H1 (cell line): ENCODE data around the gene ABCB11. TPM values are rescaled to one million over a fixed set of nuclear protein-coding genes. Genes with fewer than 3 reads are reported as not detected.

Source experiments
- CTCF ChIA-PET: fragments of 300-600 bp; sonication (Branson Sonifier 250); formaldehyde crosslinking; loops from one replicate; lab custom pipeline; 2021; ENCODE audit not compliant: partially characterized antibody; lab: Charles Lee
- POLR2A ChIA-PET: fragments of 300-600 bp; sonication (Branson Sonifier 250); formaldehyde crosslinking; loops from one replicate; lab custom pipeline; 2021; ENCODE audit warnings: inconsistent platforms; ENCODE audit not compliant: partially characterized antibody; lab: Charles Lee
- DNase-seq, 2 experiments: peaks; one replicate each; pipeline versions ENCODE4 v3.0.0 to v3.0.0-alpha.2; 2010 to 2022; ENCODE audit warnings: low spot score in 2 of 2, low read depth in 1 of 2, mixed read lengths in 1 of 2
- FAIRE-seq: peaks from 2 replicates; lab custom pipeline; 2011; peaks lifted over from hg19 to GRCh38; lab: Jason Lieb, UNC
- H2AFZ ChIP-seq: 2 replicates; pipeline ENCODE4 v1.8.1; 2012; ENCODE audit warnings: low read length, inconsistent platforms
- H2AK5ac ChIP-seq: 2 replicates; pipeline ENCODE4 v1.6.1; 2013; ENCODE audit warnings: low read depth, low read length
- H2BK120ac ChIP-seq: replicated peaks from 2 replicates; pipeline ENCODE3; 2013; ENCODE audit warnings: low read depth, low read length, inconsistent platforms
- H2BK12ac ChIP-seq: 2 replicates; pipeline ENCODE4 v1.6.1; 2013; ENCODE audit warnings: low read depth, low read length
- H2BK15ac ChIP-seq: 2 replicates; pipeline ENCODE4 v1.6.1; 2013; ENCODE audit warnings: low read length
- H2BK20ac ChIP-seq: 2 replicates; pipeline ENCODE4 v1.6.1; 2013; ENCODE audit warnings: low read length
- H2BK5ac ChIP-seq: 2 replicates; pipeline ENCODE4 v1.6.1; 2013; ENCODE audit warnings: low read depth, low read length
- H3K14ac ChIP-seq: 2 replicates; pipeline ENCODE4 v1.6.1; 2013; ENCODE audit warnings: inconsistent platforms; ENCODE audit not compliant: insufficient read length
- H3K18ac ChIP-seq: 2 replicates; pipeline ENCODE4 v1.6.1; 2013; ENCODE audit warnings: low read length; ENCODE audit errors: extremely low read depth
- H3K23ac ChIP-seq: 2 replicates; pipeline ENCODE4 v1.6.1; 2013; ENCODE audit warnings: inconsistent platforms; ENCODE audit not compliant: insufficient read length
- H3K23me2 ChIP-seq: 2 replicates; pipeline ENCODE4 v1.6.1; 2013; ENCODE audit warnings: low read depth, low read length
- H3K27ac ChIP-seq: 2 replicates; pipeline ENCODE4 v1.6.1; 2011; ENCODE audit warnings: low read depth, low read length, inconsistent platforms
- H3K27me3 ChIP-seq, 4 experiments: replicated peaks in 1 of 4; 1 replicate in 1 of 4; 2 replicates in 3 of 4; pipeline versions ENCODE4 v1.6.1 to v1.8.1; 2011 to 2013; ENCODE audit warnings: low read length in 3 of 4, mild to moderate bottlenecking in 3 of 4, inconsistent platforms in 2 of 4, mixed read lengths in 2 of 4, moderate library complexity in 1 of 4; ENCODE audit not compliant: control insufficient read depth in 3 of 4, insufficient read depth in 3 of 4; ENCODE audit errors: extremely low read depth in 1 of 4
- H3K36me3 ChIP-seq, 4 experiments: 2 replicates each; pipeline versions ENCODE4 v1.6.1 to v1.8.1; 2011 to 2013; ENCODE audit warnings: mild to moderate bottlenecking in 4 of 4, low read length in 3 of 4, moderate library complexity in 2 of 4, control low read depth in 1 of 4, inconsistent platforms in 1 of 4; ENCODE audit not compliant: insufficient read depth in 4 of 4, control insufficient read depth in 2 of 4
- H3K4ac ChIP-seq: replicated peaks from 2 replicates; pipeline ENCODE3; 2013; ENCODE audit warnings: low read length, low read depth, mixed read lengths, inconsistent platforms; ENCODE audit not compliant: insufficient read length
- H3K4me1 ChIP-seq, 4 experiments: replicated peaks in 1 of 4; 1 replicate in 1 of 4; 2 replicates in 3 of 4; pipeline versions ENCODE4 v1.6.1 to v1.8.1; 2011 to 2013; ENCODE audit warnings: low read length in 3 of 4, inconsistent platforms in 2 of 4, mixed read lengths in 1 of 4; ENCODE audit not compliant: insufficient read depth in 4 of 4, control insufficient read depth in 3 of 4
- H3K4me2 ChIP-seq, 2 experiments: 2 replicates each; pipeline versions ENCODE4 v1.6.1 to v1.8.1; 2011 to 2013; ENCODE audit warnings: low read depth in 2 of 2, low read length in 2 of 2, control low read depth in 1 of 2, inconsistent platforms in 1 of 2, mild to moderate bottlenecking in 1 of 2; ENCODE audit not compliant: insufficient read depth in 1 of 2
- H3K4me3 ChIP-seq, 4 experiments: fragments of 200-600, 300-600 bp in 1 of 4; sonication (generic), shearing (Covaris generic), sonication (Bioruptor Twin) in 1 of 4; 2 replicates each; pipeline versions ENCODE4 v1.5.1 to v1.8.1; 2011 to 2016; ENCODE audit warnings: low read length in 4 of 4, low read depth in 3 of 4, control low read depth in 2 of 4, inconsistent platforms in 2 of 4, mild to moderate bottlenecking in 2 of 4, mixed read lengths in 1 of 4, moderate library complexity in 1 of 4; ENCODE audit not compliant: insufficient read depth in 2 of 4; ENCODE audit errors: extremely low read depth in 1 of 4
- H3K56ac ChIP-seq: replicated peaks from 2 replicates; pipeline ENCODE3; 2013; ENCODE audit warnings: low read depth, mild to moderate bottlenecking, mixed read lengths, low read length, inconsistent platforms; ENCODE audit not compliant: insufficient read length
- H3K79me1 ChIP-seq: 2 replicates; pipeline ENCODE4 v1.6.1; 2013; ENCODE audit warnings: low read depth, low read length, control low read depth
- H3K79me2 ChIP-seq, 2 experiments: 2 replicates each; pipeline versions ENCODE4 v1.6.1 to v1.8.1; 2012 to 2013; ENCODE audit warnings: low read length in 2 of 2, mild to moderate bottlenecking in 2 of 2, inconsistent platforms in 1 of 2; ENCODE audit not compliant: insufficient read depth in 2 of 2, control insufficient read depth in 1 of 2
- H3K9ac ChIP-seq, 4 experiments: replicated peaks in 1 of 4; 1 replicate in 1 of 4; 2 replicates in 3 of 4; pipeline versions ENCODE4 v1.6.1 to v1.8.1; 2011 to 2013; ENCODE audit warnings: low read depth in 3 of 4, low read length in 3 of 4, control low read depth in 2 of 4, mild to moderate bottlenecking in 2 of 4, moderate library complexity in 2 of 4, inconsistent platforms in 1 of 4; ENCODE audit errors: extremely low read depth in 1 of 4
- H3K9me3 ChIP-seq, 2 experiments: 2 replicates each; pipeline versions ENCODE4 v1.6.1 to v1.8.1; 2012 to 2013; ENCODE audit warnings: mild to moderate bottlenecking in 2 of 2, moderate library complexity in 2 of 2, control low read depth in 1 of 2, inconsistent platforms in 1 of 2, low read depth in 1 of 2, low read length in 1 of 2, mixed read lengths in 1 of 2; ENCODE audit not compliant: insufficient read depth in 2 of 2
- H4K20me1 ChIP-seq, 2 experiments: replicated peaks in 1 of 2; 2 replicates each; pipeline versions ENCODE3 to v1.8.1; 2011 to 2013; ENCODE audit warnings: inconsistent platforms in 2 of 2, low read length in 2 of 2, mild to moderate bottlenecking in 1 of 2; ENCODE audit not compliant: insufficient read depth in 2 of 2, control insufficient read depth in 1 of 2
- H4K5ac ChIP-seq: 2 replicates; pipeline ENCODE4 v1.6.1; 2013; ENCODE audit warnings: low read length, low read depth, mixed read lengths, inconsistent platforms; ENCODE audit not compliant: insufficient read length
- H4K8ac ChIP-seq: 2 replicates; pipeline ENCODE4 v1.8.0; 2013; ENCODE audit warnings: mild to moderate bottlenecking, moderate library complexity, low read length, inconsistent platforms; ENCODE audit not compliant: insufficient read depth; ENCODE audit errors: extremely low read depth
- H4K91ac ChIP-seq: replicated peaks from 2 replicates; pipeline ENCODE3; 2013; ENCODE audit warnings: low read length, mixed read lengths, inconsistent platforms; ENCODE audit not compliant: insufficient read length
- FOSL1 ChIP-seq: IDR thresholded peaks from 2 replicates; pipeline ENCODE4 v1.6.1; 2011; ENCODE audit warnings: mild to moderate bottlenecking, low read depth, low read length, moderate library complexity; ENCODE audit not compliant: insufficient read depth
- GABPA ChIP-seq: IDR thresholded peaks from 2 replicates; pipeline ENCODE4 v1.6.1; 2011; ENCODE audit warnings: mild to moderate bottlenecking, low read length, moderate library complexity, borderline replicate concordance; ENCODE audit not compliant: insufficient read depth
- HDAC2 ChIP-seq, 2 experiments: fragments of 300-600 bp in 1 of 2; sonication (generic) in 1 of 2; IDR thresholded peaks; 2 replicates each; pipeline ENCODE4 v1.6.1; 2011 to 2012; ENCODE audit warnings: low read depth in 2 of 2, low read length in 2 of 2, mild to moderate bottlenecking in 2 of 2, moderate library complexity in 2 of 2, borderline replicate concordance in 1 of 2, inconsistent platforms in 1 of 2
- HDAC6 ChIP-seq: IDR thresholded peaks from one replicate; pipeline ENCODE4 v1.7.1; 2012; ENCODE audit warnings: low read depth, mild to moderate bottlenecking, inconsistent platforms, low read length, moderate library complexity
- JUND ChIP-seq: IDR thresholded peaks from 2 replicates; pipeline ENCODE4 v1.6.1; 2011; ENCODE audit warnings: mild to moderate bottlenecking, improper control_type of control experiment, low read length
- MAFK ChIP-seq: IDR thresholded peaks from 2 replicates; pipeline ENCODE4 v1.6.1; 2012; ENCODE audit warnings: low read depth, mild to moderate bottlenecking, improper control_type of control experiment, low read length
- RNF2 ChIP-seq: fragments of 200-900, 300-1000 bp; sonication (generic); IDR thresholded peaks from 2 replicates; pipeline ENCODE4 v1.7.1; 2016; ENCODE audit warnings: borderline replicate concordance, low read depth, mild to moderate bottlenecking, antibody characterized with exemption, low read length; ENCODE audit not compliant: poor library complexity, severe bottlenecking; ENCODE audit errors: missing control alignments
- SIRT6 ChIP-seq: IDR thresholded peaks from one replicate; pipeline ENCODE4 v1.7.1; 2012; ENCODE audit warnings: low read length, inconsistent platforms
- SP1 ChIP-seq: IDR thresholded peaks from 2 replicates; pipeline ENCODE4 v1.6.1; 2011; ENCODE audit warnings: low read depth, low read length
- SP2 ChIP-seq: IDR thresholded peaks from 2 replicates; pipeline ENCODE4 v1.6.1; 2012; ENCODE audit warnings: mild to moderate bottlenecking, low read length, inconsistent platforms
- SP4 ChIP-seq: IDR thresholded peaks from 2 replicates; pipeline ENCODE4 v1.6.1; 2012; ENCODE audit warnings: low read length, inconsistent platforms
- ZNF274 ChIP-seq: IDR thresholded peaks from 2 replicates; pipeline ENCODE4 v1.7.0; 2012; ENCODE audit warnings: low read length, borderline replicate concordance; ENCODE audit errors: extremely low read depth
- WGBS, 2 experiments: shearing (Covaris generic) in 1 of 2; methylation state at CpG; one replicate each; pipeline versions ENCODE4 v1.1.6 to v1.1.7; 2013 to 2015; ENCODE audit warnings: low lambda C conversion rate in 2 of 2, mixed read lengths in 2 of 2, inconsistent platforms in 1 of 2, low coverage in 1 of 2, missing lambda C conversion rate in 1 of 2; ENCODE audit not compliant: insufficient replicate concordance in 2 of 2, insufficient coverage in 1 of 2, insufficient read length in 1 of 2; ENCODE audit errors: extremely low coverage in 1 of 2, missing lambda C conversion rate in 1 of 2; 5-methylcytosine and 5-hydroxymethylcytosine counted together
- polyA plus RNA-seq, 7 experiments: library from polyadenylated mRNA; depleted of rRNA in 3 of 7; stranded (reverse) in 5 of 7; unstranded in 2 of 7; fragments of >200 nt in 5 of 7; fragments of 200-250 nt in 2 of 7; gene quantifications; 1 replicate in 5 of 7; 2 replicates in 1 of 7; 4 replicates in 1 of 7; pipeline versions ENCODE4 v1.2.1 to v1.2.3, GENCODE V29; 2011 to 2013; ENCODE audit warnings: missing spikeins in 2 of 7, mixed read lengths in 2 of 7
- total RNA-seq: library from RNA; stranded (reverse); fragmentation: NEBNext Ultra II Directional; extraction: Animal tissue kit (Norgen Biotek cat#: 25700); gene quantifications from 2 replicates; pipeline ENCODE4 v1.2.1, GENCODE V29; 2021
- TF ChIP-seq, protein P1 (sequence below): IDR thresholded peaks from 2 replicates; pipeline ENCODE4 v1.6.1; 2011; ENCODE audit warnings: low read length, improper control_type of control experiment

ABCB11 gene
- total and polyA plus RNA-seq, 2 of the 8 experiments (the other 6 are each of a cell fraction or from before 2014, with no cell fraction given), result not detected

DNA sequence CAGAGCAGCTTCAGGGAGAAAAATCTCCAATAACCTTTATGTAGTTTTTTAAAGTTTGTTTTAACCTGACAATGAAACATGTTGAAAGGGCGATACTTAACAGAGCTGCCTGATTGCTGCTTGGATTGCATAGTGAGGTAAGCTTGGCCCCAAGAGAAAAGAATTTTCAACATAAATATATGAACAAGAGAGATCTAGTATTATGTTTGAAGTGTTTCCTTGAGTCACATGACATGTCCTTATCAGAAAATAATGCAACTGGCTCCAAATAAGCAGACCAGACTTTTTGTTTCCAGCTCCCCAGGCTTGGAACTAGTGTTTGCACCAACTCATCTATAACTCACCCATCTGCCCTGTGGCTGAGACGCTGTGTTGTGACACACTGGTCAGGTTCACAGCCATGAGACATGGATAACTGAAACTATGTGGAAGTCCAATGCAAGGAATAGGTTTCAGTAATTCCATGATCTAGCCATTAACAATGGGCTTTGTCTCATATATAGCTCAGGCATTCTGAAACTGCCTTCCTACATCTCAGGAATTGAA is 44.7 kb downstream of the ABCB11 start:
- POLR2A ChIA-PET, result no interaction called here
- H2BK20ac ChIP-seq, result no peak overlapping the region
- H3K27me3 ChIP-seq, result no peaks in the 10 kb centered on the region
- H3K18ac ChIP-seq, result no peak overlapping the region
- H3K4me1 ChIP-seq, result no peaks in the 10 kb centered on the region
- H3K23me2 ChIP-seq, result no peaks in the 10 kb centered on the region
- H2AK5ac ChIP-seq, result no peak overlapping the region
- no peaks in the 10 kb centered on the region for H3K36me3 ChIP-seq
- no peak overlapping the region for H2BK12ac ChIP-seq
- H4K20me1 ChIP-seq, result no peaks in the 10 kb centered on the region
- H3K23ac ChIP-seq, result no peak overlapping the region
- no peak overlapping the region for H3K14ac ChIP-seq
- H3K9ac ChIP-seq, result no peak overlapping the region
- DNase-seq, result no peak
- no peak overlapping the region for H3K4ac ChIP-seq
- H3K56ac ChIP-seq, result no peak overlapping the region
- H3K4me2 ChIP-seq, result no peak overlapping the region
- no peak overlapping the region for H4K5ac ChIP-seq
- H2BK120ac ChIP-seq, result no peak overlapping the region
- H3K79me1 ChIP-seq, result no peaks in the 10 kb centered on the region
- H2BK15ac ChIP-seq, result no peak overlapping the region
- H4K8ac ChIP-seq, result no peak overlapping the region
- no peaks in the 10 kb centered on the region for H3K9me3 ChIP-seq
- 84% methylated on average over 2 of the region's 2 CpGs; no CpG with 5 or more reads in 1 of the 2 experiments for WGBS, 2 experiments
- H3K79me2 ChIP-seq, result no peaks in the 10 kb centered on the region
- H3K27ac ChIP-seq, result no peak overlapping the region
- CTCF ChIA-PET, result interaction anchor here (1.0 to 1.2 kb wide), 2 partner anchors 101 to 236 kb away, joined by 3 read pairs; no protein-coding TSS in a partner anchor
- H4K91ac ChIP-seq, result no peak overlapping the region
- no peak overlapping the region for H3K4me3 ChIP-seq
- 0 out of 2 replicates have a peak overlapping the region, but pooled peaks have one; percentile 47 for H2AFZ ChIP-seq
- FAIRE-seq, result no peak
- H2BK5ac ChIP-seq, result no peak overlapping the region
- TF ChIP-seq FOSL1, result no peak
- TF ChIP-seq JUND, result no peak
- TF ChIP-seq SP2, result no peak
- TF ChIP-seq GABPA, result no peak
- no peak for TF ChIP-seq RNF2
- no peak for TF ChIP-seq HDAC2 (IDR thresholded peaks at IDR 0.05; ENCODE audit: borderline replicate concordance in 1 of 2, low read depth in 2 of 2, low read length in 2 of 2)
- TF ChIP-seq HDAC6, result no peak
- TF ChIP-seq, protein P1, sequence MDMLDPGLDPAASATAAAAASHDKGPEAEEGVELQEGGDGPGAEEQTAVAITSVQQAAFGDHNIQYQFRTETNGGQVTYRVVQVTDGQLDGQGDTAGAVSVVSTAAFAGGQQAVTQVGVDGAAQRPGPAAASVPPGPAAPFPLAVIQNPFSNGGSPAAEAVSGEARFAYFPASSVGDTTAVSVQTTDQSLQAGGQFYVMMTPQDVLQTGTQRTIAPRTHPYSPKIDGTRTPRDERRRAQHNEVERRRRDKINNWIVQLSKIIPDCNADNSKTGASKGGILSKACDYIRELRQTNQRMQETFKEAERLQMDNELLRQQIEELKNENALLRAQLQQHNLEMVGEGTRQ, result no peak
- no peak for TF ChIP-seq MAFK
- TF ChIP-seq SP4, result no peak
- no peak for TF ChIP-seq SP1
- TF ChIP-seq ZNF274, result no peak
- no peak for TF ChIP-seq SIRT6
